GM12875 (cell line): Measurements from ENCODE around the gene C1QA.

Experiments used
- H3K4me3 ChIP-seq: one replicate; pipeline ENCODE4 v1.5.1; 2011; ENCODE audit warnings: low read depth, low read length, control low read depth
- CTCF ChIP-seq: IDR thresholded peaks from 2 replicates; pipeline ENCODE4 v1.5.1; 2011; ENCODE audit warnings: low read depth, mild to moderate bottlenecking, control low read depth, inconsistent platforms, low read length, moderate library complexity, borderline replicate concordance; ENCODE audit not compliant: insufficient read depth

C1QA gene

GRCh38 chr1:22650089-22650693 lies 13.8 kb downstream of the C1QA start:
- TF ChIP-seq CTCF: no peak

GRCh38 chr1:22651941-22652856 lies 15.8 kb downstream of the C1QA start:
- no peak for TF ChIP-seq CTCF
- no peak overlapping the region for H3K4me3 ChIP-seq

More at GRCh38 chr1:22650089-22650693, 13.8 kb downstream of the C1QA start:
- H3K4me3 ChIP-seq: no peak overlapping the region

GRCh38 chr1:22652881-22653316 lies 16.5 kb downstream of the C1QA start, which contains the start of gene C1QB:
TSS of gene C1QB (plus strand) at chr1:22653236. CDS start at chr1:22659463, 6,227 bp downstream.
- TF ChIP-seq CTCF: no peak
- H3K4me3 ChIP-seq: no peak within 1 kb of the TSS

GRCh38 chr1:22654692-22655091 lies 18.3 kb downstream of the C1QA start:
- no peak for TF ChIP-seq CTCF
- no peak overlapping the region for H3K4me3 ChIP-seq

- TF ChIP-seq CTCF: no peak
- no peak overlapping the region for H3K4me3 ChIP-seq
Measured at GRCh38 chr1:22658385-22659163, 22.1 kb downstream of the C1QA start.

GRCh38 chr1:22660716-22661241 lies 24.4 kb downstream of the C1QA start:
- no peak for TF ChIP-seq CTCF

More at GRCh38 chr1:22660716-22661241, 24.4 kb downstream of the C1QA start:
- no peak overlapping the region for H3K4me3 ChIP-seq
